NK-92 (cell line): Measurements from ENCODE around the gene RBMX.
"Not testable (repeated sequence)": the region's sequence is repeated elsewhere in the genome, so short reads cannot be mapped to it uniquely, and the experiment has no call there.

ENCODE experiments used
- DNase-seq: peaks from one replicate; lab custom pipeline; 2025; ENCODE audit not compliant: unreplicated experiment; lab: John Stamatoyannopoulos, UW

Gene RBMX

DNA sequence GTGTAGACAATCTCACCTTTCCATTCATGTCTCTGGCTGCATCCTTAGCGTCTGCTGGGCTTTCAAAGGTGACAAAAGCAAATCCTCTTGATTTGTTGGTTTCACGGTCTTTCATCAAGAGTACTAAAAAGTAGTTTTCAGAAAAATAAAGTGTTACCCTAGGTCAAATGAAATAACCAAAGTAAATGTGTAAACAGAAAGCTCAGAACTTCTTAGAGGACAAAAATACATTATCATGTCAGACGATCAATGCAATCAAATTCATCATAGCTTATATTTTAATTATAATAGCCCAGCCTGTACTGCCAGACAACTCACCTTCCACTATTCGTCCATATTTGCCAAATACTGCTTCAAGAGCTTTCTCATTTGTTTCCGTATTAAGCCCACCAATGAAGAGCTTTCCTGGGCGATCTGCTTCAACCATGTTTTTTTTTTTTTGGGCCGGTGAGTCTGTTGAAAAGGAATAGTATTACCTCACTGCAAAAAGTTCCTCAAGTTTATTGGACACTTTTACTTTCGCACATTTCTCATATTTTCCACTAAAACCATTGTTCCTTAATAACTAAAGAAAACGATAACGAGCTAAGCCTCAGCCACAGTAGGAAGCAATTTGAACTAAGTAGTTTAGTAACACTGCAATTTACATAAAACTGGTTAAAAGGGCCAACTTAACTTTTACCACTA, 1.4 kb downstream of the RBMX start:
- DNase-seq: no peak

DNA sequence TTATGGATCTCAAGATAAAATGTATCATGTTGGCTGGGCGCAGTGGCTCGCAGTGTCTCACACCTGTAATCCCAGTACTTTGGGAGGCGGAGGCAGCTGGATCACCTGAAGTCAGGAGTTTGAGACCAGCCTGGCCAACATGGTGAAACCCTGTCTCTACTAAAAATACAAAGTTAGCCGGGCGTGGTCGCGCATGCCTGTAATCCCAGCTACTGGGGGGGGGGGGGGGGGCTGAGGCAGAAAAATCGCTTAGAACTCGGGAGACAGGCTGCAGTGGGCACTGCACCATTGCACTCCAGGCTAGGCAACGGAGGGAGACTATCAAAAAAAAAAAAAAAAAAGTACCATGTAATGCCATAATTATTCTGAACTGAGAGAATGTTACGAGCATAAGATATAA, 2.1 kb downstream of the RBMX start:
- no peak for DNase-seq

DNA sequence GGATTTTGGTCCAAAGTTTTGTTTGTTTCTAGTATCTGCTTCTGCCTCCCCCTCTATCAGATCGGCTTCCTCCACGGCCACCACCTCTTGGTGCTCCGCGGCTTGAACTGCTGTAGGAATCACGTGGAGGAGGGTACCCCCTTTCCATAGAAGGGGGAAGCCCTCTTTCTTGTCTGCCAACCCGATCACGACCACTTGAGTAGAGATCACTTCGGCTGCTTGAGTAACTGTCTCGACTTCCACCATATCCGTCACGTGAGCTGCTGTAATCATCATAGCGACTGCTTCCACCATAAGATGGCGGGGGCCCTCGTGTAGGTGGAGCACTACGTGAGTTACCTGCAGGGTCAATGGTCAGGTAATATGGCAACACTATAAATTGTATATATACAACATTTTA, 6.4 kb downstream of the RBMX start:
- DNase-seq: not testable (repeated sequence)

DNA sequence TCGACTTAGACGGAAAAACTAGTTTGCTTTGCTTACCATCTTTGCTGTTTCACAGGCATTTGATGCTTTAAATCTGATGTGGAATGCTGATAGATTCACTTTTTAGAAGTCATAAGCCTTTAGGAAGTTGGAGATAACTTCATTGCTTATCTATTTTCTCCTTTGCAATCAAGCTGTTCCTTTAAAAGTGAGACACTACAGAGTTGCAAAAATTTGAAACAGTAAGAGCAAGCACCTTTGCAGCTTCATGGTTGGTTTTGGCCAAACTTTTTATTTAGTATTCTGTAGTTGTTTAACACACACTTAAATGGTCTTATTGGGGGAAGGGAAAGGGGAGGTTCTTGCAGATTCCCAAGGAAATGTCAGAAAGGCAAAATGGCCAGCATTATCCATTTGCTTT, 7.3 kb downstream of the RBMX start:
- not testable (repeated sequence) for DNase-seq

DNA sequence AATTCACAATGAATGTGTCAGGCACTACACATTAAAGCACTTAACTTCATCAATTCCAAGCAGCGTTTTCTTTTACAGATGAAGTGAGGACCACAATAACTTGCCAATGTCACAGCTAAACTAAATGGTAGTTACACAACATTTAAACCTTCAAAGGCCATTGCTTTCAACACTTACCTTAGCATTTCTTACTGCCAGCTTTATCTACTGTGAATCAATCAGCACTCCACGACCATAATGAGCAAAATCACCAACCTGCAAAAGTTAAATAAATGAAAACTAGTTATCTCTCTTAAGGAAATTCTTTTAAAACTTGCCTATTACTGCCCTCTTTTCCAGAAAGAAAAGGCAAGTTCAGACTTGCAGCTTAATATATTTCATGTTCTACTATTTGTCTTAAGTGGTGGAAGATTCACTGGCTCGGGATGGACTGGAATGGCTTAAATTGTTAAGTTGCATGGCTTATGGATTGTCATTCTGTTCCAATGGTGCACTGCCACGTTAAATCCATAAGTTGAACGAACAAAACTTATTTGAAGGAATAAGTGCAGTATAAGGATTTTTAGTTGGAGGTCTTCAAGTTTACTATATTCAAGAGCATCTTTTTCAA, 8.3 kb downstream of the RBMX start:
- DNase-seq: no peak

DNA sequence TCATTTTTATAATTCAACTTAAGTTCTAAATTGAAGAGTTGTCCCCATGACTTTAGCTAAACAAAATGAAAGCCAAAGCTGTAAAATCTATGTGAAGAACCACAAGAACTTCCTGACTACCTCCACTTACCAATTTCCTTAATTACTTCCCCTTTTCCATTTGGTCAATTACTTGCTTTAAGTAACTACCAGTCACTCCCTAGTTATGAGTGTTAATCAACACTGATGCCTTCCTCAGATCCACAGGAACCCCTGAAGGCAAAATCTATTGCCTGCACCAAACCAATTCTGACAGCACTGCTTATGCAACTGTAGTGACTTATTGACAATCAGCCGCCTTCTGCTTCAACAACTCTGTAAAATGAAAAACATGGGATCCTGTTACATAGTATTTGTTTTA, 10.5 kb downstream of the RBMX start:
- DNase-seq: no peak

DNA sequence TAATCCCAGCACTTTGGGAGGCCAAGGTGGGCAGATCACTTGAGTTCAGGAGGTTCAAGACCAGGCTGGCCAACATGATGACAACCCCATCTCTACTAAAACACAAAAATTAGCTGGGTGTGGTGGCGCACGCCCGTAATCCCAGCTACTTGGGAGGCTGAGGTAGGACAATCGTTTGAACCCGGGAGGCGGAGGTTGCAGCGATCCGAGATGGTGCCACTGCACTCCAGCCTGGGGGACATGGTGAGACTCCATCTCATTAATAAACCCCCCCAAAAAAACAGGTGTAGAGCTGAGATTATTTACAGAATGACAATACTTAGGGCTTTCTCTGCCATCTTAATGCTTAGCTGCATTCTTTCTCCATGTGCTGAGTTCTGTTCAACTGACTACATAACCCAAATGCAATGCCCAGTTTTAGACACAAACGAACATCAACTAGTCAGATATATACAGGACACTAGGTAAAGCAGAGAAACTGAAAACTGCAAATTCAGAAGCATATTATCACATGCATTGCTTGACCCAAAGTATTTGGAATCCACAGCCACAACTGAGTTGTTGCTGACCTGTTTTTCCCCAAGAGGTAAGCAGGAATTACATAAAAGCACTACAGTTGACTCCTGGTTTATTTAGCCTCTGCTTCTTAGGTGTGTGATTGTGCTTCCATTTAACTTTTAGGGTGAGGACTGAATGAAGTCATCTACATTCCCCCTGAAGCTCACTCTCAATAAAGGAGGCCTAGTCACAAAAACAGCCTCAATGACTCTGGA, 12.1 kb downstream of the RBMX start:
- no peak for DNase-seq

DNA sequence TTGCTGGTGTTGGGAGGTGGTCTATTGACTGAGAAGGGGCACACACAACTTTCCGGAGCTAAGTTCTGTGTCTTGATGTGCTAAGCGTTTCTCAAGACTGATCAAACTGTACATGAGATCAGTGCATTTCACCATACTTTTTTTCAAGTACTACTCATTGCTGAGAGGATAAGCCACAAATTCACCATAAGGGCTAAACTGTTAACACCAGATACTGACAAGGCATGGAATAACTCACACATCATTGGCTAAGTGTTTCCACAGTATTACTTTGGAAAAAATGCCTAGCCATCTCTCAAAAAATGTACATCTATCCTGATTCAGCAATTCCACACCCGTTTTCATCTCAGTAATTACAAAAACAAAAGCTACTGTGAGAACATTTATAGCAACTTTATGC, 13.0 kb downstream of the RBMX start:
- DNase-seq: no peak

DNA sequence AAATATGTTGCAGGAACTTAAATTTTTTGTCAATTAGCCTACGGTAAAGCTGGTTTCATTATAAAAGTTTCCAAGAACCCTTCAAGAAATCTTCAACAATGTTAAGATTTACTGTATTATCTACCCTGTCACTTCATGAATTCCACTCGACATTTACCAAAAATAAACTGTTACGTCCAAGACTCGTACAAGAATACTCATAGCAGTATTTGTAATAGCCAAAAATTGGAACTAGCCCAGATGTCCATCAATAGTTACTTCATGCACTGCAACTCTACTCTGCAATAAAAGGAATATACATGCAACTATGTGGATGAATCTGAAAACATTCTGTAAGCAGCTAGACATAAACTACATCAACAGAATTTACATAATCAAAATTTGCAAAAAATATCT, 13.4 kb downstream of the RBMX start:
- DNase-seq: no peak

DNA sequence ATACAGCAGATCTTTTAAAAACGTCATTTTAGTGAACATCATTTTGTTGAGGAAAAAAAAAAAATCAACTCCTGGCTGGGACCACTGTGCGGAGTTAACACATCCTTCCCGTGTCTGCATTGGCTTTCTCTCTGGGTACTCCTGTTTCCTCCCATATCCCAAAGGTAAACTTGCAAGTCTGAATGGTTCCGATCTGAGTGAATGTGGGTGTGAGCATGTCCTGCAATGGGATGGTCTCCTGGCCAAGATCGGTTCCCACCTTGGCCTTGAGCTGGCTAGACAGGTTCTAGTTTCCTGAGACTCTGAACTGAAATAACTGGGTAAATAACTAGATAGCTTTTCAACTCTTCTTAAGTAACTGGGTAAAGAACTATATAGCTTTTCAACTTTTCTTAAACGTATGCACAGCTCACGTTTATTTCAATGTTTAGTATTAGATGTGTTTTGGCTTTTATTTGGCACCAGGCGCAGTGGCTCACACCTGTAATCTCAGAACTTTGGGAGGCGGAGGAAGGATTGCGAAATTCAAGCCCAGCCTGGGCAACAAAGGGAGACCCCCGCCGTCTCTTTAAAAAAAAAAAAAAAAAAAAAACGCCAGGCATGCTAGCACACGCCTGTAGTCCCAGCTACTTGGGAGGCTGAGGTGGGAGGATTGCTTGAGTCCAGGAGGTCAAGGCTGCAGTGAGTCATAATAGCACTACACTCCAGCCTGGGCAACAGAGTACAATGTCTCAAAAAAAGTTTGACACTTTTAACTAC, 14.0 kb downstream of the RBMX start:
- no peak for DNase-seq

DNA sequence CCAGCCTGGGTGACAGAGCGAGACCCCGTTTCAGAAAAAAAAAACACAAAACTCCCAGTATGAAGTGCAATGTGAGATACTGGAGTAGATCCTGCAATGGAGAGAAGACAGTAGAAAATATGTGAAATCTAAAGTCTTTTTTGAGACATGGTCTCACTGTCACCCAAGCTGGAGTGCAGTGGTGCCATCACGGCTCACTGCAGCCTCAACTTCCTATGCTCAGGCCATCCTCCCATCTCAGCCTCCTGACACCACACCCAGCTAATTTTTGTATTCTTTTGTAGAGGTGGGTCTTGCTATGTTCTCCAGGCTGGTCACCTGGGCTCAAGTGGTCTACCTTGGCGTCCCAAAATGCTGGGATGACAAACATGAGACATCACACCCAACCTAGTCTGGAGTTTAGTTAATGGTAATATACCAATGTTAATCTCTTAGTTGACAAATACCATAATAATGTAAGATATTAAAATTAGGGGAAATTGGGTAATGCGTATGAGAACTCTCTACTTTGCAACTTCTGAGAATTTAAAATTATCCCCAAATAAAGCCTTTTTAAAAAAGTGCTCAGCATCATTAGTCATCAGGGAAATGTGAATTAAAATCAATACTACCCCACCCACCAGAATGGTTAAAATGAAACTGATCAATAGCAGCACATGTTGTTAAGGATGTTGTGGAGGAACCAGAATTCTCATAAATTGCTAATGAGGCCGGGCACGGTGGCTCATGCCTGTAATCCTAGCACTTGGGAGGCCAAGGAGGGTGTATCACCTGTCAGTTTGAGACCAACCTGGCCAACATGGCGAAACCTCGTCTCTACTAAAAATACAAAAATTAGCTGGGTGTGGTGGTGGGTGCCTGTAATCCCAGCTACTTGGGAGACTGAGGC, 15.0 kb downstream of the RBMX start:
- DNase-seq: no peak

DNA sequence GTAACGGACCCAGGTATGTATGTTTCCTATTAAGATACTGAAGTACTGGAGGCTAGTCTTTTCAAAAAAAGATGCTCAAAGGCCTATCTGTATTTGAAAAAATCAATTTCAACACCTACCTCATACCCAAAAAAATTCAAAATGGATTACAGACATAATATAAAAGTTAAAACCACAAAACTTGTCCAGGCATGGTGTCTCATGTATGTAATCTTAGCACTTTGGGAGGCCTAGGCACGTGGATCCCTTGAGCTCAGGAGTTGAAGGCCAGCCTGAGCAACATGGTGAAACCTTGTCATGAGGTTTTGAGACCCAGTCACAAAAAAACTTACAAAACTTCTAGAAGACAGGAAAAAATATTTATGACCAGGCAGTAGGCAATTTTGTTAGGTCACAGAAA, 16.7 kb downstream of the RBMX start:
- no peak for DNase-seq

DNA sequence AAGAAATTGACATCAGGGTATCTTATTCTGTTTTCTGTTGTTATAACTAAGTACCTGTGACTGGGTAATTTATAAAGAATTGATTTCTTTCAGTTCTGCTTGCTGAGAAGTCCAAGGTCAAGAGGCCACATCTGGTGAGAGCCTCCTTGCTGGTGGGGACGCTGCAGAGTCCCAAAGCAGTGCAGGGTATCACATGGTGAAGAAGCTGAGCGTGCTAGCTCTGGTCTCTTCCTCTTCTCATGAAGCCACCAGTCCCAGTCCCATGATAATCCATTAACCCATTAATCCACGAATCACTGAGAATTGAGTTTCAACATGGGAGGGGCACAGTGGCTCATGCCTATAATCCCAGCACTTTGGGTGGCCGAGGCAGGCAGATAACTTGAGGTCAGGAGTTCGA, 18.0 kb downstream of the RBMX start:
- DNase-seq: no peak

DNA sequence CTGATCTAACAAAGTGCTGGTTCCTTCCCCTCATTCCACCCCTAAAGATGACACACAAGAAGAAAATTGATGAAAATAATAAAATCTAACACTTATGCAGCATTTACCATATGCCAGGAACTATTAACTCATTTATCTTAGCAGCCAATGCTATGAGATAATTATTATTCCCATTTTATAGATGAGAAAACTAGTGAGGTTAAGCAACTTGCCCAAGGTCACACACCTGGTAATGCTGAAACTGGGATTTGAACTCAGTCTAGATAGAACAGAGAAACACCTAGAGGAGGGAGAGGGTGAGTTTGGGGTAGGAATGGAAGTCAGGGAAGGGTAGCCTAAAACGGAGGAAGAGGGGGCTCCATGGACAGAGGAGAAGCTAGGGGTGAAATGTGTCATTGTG, 18.6 kb downstream of the RBMX start:
- DNase-seq: no peak

DNA sequence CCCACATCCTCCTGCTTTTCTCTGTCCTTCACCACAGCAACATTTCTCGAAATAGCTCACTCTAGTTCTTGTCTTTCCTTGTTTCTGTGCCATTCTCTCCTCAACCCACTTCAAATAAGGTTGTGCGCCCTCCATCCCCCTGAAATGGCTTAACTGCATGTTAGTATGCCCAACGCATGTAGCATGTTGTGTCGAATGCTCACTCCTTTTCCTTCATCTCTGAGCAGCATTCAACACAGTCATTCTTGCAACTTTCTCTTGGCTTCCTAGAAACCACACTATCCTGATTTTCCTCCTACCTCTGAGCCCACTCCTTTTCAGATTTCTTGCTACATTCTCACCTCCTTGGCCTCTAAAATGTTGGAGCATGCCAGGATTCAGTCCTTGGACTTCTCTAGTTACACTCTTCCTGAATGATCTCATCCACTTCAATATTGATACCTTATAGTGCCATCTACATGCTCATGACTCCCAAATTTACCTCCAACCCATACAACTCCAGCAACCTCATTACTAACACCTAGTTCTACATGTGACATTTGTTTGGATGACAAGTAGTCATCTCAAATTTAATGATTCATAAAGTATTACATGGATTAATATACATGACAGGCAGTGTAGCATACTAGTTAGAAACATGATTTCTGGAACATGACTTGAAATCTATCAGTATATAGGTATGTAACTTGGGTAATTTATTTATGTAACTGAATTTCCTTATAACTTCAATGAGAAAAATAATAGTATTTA, 22.3 kb downstream of the RBMX start:
- no peak for DNase-seq

DNA sequence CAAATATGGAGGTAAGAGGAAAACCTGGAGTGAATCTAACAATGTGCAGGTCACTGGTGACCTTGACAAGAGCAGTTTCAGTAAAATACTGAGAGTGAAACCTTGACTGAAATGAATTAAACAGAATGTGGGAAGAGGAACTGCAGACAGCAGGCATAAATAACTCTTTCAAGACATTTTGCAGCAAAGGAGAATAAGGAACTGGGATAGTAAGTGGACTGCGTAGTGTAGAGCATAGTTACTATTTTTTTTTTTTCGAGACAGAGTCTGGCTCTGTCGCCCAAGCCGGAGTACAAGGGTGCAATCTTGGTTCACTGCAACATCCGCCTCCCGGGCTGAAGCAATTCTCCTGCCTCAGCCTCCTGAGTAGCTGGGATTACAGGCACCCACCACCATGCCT, 24.0 kb downstream of the RBMX start:
- DNase-seq: no peak

DNA sequence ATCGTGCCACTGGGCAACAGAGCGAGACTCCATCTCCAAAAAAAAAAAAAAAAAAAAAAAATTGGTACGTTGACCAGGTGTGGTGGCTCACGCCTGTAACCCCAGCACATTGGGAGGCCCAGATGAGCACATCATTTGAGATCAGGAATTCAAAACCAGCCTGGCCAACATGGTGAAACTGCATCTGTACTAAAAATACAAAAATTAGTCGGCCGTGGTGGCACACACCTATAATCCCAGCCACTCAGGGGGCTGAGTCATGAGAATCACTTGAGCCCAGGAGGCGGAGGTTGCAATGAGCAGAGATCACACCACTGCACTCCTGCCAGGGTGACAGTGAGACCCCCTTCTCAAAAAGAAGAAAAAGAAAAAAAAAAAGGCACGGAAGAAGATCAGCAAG, 24.5 kb downstream of the RBMX start:
- no peak for DNase-seq

DNA sequence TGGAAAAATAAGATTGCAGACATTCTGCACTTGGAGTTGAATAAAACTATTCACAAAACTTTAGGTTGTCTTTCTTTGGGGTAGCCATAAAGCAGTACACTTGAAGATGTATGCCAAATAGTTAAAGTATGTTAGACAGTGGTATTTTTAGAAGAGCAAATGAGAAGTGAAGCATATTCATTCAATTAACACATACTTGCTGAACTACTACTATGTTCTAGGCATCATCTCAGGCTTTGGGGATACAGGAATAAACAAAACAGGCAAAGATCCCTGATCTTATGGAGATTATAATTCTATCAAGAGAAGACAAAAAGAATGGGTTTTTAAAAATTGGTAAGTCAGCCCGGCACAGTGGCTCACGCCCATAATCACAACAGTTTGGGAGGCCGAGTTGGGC, 29.0 kb downstream of the RBMX start:
- DNase-seq: no peak

DNA sequence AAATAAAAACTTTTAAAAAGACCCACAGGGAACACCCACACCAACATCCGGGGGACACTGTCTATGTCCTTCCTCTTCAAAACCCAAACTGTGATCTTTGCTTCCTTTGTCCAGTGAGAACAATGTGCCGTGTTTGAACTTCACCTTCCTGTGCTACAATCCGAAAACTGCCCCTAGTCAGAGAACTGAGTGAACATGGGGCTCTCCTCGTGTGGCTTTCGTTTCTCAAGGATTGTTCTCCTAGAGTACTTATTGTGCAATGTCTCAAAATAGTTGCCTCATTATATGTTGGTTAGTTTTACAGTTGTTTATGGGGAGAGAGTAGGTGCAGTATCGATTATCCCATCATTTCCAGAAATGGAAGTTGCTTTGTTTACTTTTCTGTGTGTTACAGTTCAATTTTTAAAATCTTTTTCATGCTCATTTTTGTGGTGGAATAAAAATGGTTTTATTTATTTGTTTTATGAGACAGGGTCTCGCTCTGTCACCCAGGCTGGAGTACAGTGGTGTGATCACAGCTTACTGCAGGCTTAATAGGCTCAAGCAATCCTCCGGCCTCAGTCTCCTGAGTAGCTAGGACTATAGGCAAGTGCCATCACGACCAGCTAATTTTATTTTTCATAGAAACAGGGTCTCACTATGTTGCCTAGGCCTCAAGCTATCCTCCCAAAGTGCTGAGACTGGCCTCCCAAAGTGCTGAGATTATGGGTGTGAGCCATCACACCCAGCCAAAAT, 29.9 kb downstream of the RBMX start:
- no peak for DNase-seq
